Measurements from ENCODE around the gene RILPL2.
A peak's percentile ranks its signal among the peaks of the same experiment; 100 is the strongest.
"Not testable (repeated sequence)": the region's sequence is repeated elsewhere in the genome, so short reads cannot be mapped to it uniquely, and the experiment has no call there.

RILPL2 gene

GRCh38 chr12:123390498-123391426, 45.7 kb downstream of the RILPL2 start:
- Histone ChIP-seq H3K4me1 (peaks cover 4% of the 10 kb centered on the region), H3K36me3 (peaks cover 51% of the 10 kb centered on the region), H3K4me3 (ENCODE audit: low read depth, low read length) (peak overlapping the region; percentile 77), H3K27me3 (no peaks in the 10 kb centered on the region), H3K9me3 (no peaks in the 10 kb centered on the region)
- no peak for DNase-seq
- no peak for TF ChIP-seq CTCF (IDR thresholded peaks at IDR 0.05; ENCODE audit: low read depth, low read length)

- Histone ChIP-seq H3K36me3 (peaks cover 43% of the 10 kb centered on the region), H3K4me3 (ENCODE audit: low read depth, low read length) (peak overlapping the region; percentile 77), H3K4me1 (peaks cover 4% of the 10 kb centered on the region), H3K27me3 (no peaks in the 10 kb centered on the region), H3K9me3 (no peaks in the 10 kb centered on the region)
- DNase-seq: peak; percentile 44
- TF ChIP-seq CTCF (IDR thresholded peaks at IDR 0.05; ENCODE audit: low read depth, low read length): no peak
These were observed 46.7 kb downstream of the RILPL2 start for GRCh38 chr12:123389560-123390351.

- no peak for TF ChIP-seq CTCF (IDR thresholded peaks at IDR 0.05; ENCODE audit: low read depth, low read length)
- peak overlapping the region; percentile 77; the same call in 1 of the 2 replicates for H3K4me3 ChIP-seq (ENCODE audit: low read depth, low read length)
- peaks cover 36% of the 10 kb centered on the region for H3K36me3 ChIP-seq
- no peaks in the 10 kb centered on the region for H3K27me3 ChIP-seq
- H3K4me1 ChIP-seq: peaks cover 4% of the 10 kb centered on the region
- H3K9me3 ChIP-seq: no peaks in the 10 kb centered on the region
- peak; percentile 32 for DNase-seq
These were observed 47.4 kb downstream of the RILPL2 start for GRCh38 chr12:123388951-123389559.

- peaks cover 4% of the 10 kb centered on the region for H3K4me1 ChIP-seq
- H3K27me3 ChIP-seq: no peaks in the 10 kb centered on the region
- H3K4me3 ChIP-seq (ENCODE audit: low read depth, low read length): peak overlapping the region; percentile 76
- TF ChIP-seq CTCF (IDR thresholded peaks at IDR 0.05; ENCODE audit: low read depth, low read length): no peak
- DNase-seq: peak; percentile 86
- peaks cover 31% of the 10 kb centered on the region for H3K36me3 ChIP-seq
- H3K9me3 ChIP-seq: no peaks in the 10 kb centered on the region
These were observed 48.1 kb downstream of the RILPL2 start for GRCh38 chr12:123388177-123388950.

GRCh38 chr12:123387508-123388176, 48.8 kb downstream of the RILPL2 start:
- peaks cover 24% of the 10 kb centered on the region for H3K36me3 ChIP-seq
- peaks cover 4% of the 10 kb centered on the region for H3K4me1 ChIP-seq
- H3K9me3 ChIP-seq: no peaks in the 10 kb centered on the region
- DNase-seq: no peak
- TF ChIP-seq CTCF (IDR thresholded peaks at IDR 0.05; ENCODE audit: low read depth, low read length): no peak
- peak overlapping the region; percentile 76 for H3K4me3 ChIP-seq (ENCODE audit: low read depth, low read length)
- no peaks in the 10 kb centered on the region for H3K27me3 ChIP-seq

- not testable (repeated sequence) for H3K4me1 ChIP-seq, H3K9me3 ChIP-seq, H3K27me3 ChIP-seq, H3K36me3 ChIP-seq, DNase-seq
- peak overlapping the region; percentile 95; the same call in 1 of the 2 replicates for H3K4me3 ChIP-seq (ENCODE audit: low read depth, low read length)
These were observed 50.9 kb downstream of the RILPL2 start for GRCh38 chr12:123385536-123385935.
